Measurements from ENCODE around the gene ARHGAP26.

The ARHGAP26 gene

GRCh38 chr5:143217065-143217803, 447.1 kb downstream of the ARHGAP26 start:
- peak; percentile 84 for DNase-seq

DNA sequence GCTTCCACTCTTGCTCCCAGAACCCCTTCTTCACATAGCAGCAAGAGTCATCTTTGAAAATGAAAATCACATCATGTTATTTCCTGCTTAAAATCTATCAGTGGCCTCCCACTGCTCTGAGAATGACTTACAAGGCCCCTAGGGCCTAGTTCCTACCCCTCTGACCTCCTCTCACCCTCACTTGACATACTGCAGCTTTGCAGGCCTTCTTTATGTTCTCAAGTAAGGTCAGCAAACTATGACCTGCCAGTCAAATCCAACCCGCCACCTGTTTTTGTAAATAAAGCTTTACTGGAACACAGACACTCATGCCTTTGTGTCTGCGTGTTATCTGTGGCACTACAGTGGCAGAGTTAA, 447.6 kb downstream of the ARHGAP26 start:
- no peak for DNase-seq

DNA sequence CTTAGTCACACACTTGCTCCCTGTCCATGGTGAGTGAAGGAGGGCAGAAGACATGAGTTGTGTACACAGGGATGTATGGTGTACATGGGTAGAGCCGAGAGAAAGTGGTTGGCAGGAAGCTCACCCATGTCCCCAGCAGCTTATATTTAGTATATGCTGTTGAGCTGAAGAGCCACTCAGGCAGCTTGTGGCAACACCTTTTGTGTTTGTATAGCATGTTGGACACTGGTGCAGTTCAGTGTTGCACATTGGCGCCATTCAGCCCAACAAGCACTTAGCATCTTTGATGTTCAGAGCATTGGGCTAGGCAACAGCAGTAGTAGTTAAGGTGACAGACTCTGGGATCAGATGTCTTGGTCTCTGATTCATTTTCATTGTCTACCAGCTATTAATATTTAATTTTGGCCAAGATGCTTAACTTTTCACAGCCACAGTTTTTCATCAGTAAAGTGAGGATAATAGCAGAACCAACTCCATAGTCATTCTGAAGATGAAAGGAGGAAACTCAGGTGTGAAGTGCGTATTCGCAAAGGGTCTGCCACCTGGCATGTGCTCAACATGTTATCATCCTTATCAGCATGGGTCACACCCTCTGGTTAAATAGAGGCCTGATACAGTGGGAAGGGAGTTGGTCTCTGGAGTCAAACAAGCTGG, 448.5 kb downstream of the ARHGAP26 start:
- DNase-seq = no peak

DNA sequence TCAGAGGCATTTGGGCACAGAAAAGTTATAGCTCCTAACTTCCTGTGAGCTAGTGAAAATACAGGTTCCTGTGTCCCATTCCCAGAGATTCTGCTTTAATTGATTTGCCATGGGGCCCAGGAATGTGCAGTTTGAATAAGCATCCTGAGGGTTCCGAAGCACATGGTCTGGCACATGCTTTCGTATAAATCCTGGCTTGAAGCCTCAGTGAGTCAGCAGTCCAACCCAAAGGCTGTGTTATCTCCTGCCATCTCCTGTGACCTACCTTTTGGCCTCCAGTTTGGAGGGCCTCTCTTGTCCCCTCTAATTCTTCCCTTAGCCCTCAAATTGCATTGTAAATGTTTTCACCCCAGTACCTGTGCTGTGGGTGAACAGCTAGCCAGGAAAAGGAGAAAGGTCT, 449.5 kb downstream of the ARHGAP26 start:
- DNase-seq = no peak

- DNase-seq = peak; percentile 49
These were observed 450.6 kb downstream of the ARHGAP26 start for GRCh38 chr5:143220748-143221251.

DNA sequence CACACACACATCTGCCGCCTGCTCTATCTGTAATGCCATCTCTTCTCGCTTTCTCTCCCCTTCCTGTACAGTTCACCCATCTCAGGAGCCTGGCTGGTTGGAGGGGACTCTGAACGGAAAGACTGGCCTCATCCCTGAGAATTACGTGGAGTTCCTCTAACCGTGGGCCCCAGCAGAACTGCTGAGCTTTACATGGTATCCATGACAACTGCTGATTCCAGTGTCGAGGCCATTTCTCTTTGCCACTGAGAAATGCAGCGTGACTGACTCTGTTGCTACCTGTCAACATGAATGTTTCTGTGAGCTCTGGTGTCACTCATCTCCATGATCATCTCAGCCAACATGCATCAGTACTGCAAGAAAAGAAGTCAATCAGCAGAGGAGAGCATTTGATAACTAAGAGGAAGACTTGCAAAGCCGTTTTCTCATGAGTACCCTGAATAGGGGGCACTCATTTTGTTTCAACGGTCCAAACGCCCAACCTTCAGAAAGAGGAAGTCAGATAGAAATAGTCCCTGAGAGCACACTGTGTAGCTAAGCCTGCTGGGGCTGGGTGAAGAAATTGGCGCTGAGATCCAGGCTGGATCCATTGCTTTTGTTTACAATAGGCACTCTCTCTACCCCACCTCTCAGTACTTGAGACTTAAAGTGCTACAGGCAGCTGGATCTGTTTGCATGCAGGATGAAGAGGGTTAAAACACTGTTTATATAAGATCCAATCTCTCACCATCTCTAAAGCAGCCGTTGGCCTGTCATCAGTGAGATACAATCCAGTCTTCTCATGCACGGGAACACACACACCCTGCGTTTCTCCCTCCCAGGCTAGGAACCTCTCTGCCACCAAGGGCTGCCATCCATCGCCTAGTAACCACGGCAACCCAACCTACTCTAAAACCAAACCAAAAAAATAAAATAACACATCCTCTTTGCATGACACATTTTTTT, 452.4 kb downstream of the ARHGAP26 start:
- DNase-seq = peak; percentile 45

DNA sequence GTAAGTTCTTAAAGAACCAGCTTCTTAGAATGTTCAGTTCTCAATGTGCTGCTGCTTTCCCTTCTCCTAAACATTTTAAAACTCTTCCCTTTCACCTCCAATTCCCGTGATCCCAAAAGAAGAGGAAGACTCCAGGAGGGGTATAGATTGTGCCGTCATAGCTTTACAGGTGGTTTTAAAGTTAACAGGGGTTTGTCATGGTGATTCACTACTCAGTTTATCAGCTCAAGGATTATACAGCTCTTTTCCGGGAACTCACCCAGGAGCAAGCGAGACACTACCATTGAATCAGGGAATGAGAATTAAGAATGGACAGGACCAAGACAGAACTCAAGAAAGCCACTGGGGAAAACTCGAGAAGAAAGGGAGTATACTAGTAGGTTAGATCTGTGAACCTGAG, 454.5 kb downstream of the ARHGAP26 start:
- no peak for DNase-seq

- no peak for DNase-seq
These were observed 455.3 kb downstream of the ARHGAP26 start for GRCh38 chr5:143225511-143225910.

DNA sequence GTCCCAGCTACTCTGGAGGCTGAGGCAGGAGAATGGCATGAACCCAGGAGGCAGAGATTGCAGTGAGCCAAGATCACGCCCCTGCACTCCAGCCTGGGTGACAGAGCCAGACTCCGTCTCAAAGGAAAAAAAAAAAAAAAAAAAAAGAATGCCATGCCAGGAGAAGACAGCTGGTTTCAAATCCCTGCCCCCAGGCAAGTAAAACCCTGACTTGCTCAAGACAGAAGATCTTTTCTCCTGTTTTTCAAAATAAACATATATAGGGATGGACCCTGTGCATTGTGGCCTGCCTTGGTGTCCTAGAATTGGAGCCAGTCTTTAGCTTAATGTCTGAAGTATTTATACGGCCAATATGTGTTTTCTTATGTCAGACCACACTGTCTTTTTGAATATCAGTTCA, 456.2 kb downstream of the ARHGAP26 start:
- DNase-seq = no peak

GRCh38 chr5:143226872-143227271, 456.7 kb downstream of the ARHGAP26 start:
- no peak for DNase-seq

DNA sequence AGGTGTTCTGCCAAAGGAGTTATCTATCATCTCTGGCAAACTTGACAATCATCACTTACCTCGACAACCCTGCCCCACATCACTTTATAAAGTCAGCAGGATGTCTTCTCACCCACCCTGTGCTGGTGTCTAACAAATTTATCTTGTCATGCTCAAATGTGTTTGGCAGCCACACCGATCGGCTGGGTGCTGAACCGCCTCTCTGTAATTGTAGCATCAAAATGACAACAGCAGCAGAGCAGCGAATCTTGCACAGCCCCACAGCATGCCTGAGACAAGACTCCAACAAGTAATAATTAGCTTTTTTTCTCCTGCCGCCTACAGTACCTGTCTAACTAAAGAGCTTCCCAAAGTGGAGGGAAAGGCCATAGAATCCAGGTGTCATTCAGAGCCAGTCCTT, 457.1 kb downstream of the ARHGAP26 start:
- no peak for DNase-seq

- DNase-seq = no peak
These were observed 458.6 kb downstream of the ARHGAP26 start for GRCh38 chr5:143228597-143229293.

DNA sequence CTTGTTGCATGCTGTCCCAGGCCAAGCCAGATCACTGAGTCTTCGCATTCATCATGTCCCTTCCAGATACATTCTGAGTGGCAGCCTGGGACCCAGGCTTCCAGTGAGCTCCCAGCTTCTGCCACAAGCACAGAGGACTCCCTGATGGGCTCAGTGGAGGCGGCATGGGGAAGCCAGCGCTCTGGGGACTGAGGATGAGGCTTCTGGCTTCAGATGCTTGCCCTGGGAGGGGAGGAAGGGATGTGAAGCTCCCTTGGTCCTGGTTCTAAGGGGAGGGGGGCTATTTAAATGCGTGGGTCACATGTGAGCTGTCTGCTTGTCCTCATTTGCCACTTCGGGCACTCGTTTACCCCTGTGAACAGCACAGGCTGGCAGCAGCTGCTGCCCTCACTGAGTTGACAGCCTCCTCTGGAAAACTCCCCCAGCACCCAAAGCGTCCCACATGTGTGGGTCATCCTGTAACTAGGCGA, 459.3 kb downstream of the ARHGAP26 start:
- no peak for DNase-seq

- DNase-seq = no peak
These were observed 459.9 kb downstream of the ARHGAP26 start for GRCh38 chr5:143229896-143230675.

- no peak for DNase-seq
These were observed 460.5 kb downstream of the ARHGAP26 start for GRCh38 chr5:143230676-143230996.

GRCh38 chr5:143231416-143231815, 461.2 kb downstream of the ARHGAP26 start:
- no peak for DNase-seq

DNA sequence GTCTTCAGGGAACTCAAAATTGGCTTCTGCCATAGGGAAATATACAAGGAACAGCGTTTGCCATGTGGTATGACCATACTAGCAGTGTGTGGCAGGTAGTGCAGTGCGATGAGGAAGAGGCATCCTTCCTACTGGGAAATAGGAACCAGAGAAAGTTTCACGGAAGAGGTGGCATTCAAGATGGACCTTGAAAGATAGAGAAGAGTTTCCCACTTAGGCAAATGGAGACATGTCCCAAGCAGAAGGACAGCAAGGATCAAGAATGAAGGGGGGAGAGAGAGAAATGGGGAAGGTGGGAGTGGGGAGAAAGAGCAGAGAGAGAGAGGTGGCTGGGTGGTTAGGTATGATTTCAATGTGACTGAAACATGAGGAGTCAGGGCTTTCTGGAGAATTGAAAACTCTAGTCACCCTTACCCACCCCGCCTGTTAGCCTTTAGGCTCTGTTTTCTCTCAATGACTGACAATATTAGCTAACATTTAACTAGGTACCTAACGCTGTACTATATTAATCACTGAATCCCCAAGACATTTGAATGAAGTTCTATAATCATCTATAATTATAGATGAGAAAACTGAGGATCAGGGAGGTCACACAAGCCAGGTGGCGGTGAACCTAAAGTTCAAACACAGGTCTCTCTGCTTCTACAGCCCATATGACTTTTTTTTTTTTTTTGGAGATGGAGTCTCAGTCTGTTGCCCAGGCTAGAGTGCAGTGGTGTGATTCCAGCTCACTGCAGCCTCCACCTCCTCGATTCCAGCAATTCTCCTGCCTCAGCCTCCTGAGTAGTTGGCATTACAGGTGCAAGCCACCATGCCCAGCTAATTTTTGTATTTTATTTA, 462.0 kb downstream of the ARHGAP26 start:
- no peak for DNase-seq

DNA sequence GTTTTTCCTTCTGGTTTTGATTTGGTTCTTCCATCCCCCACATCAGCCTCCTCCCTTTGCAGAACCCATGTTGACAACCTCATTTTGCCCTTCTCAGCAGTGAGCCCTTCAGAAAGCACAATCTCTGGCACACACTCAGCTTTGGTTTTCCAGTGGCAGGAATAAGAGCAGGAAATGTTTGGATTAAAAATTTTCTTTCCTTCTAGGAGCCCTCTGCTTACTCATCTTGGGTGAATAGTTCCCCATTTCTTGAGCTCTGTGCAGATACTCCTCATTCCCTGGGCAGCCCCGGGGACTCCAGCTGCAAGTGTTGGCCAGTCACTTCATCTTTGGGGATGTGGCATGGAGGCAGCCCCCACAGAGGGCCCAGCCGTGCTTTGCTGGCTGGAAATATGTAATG, 462.9 kb downstream of the ARHGAP26 start:
- peak; percentile 41 for DNase-seq

GRCh38 chr5:143234162-143234842, 464.1 kb downstream of the ARHGAP26 start:
- no peak for DNase-seq

DNA sequence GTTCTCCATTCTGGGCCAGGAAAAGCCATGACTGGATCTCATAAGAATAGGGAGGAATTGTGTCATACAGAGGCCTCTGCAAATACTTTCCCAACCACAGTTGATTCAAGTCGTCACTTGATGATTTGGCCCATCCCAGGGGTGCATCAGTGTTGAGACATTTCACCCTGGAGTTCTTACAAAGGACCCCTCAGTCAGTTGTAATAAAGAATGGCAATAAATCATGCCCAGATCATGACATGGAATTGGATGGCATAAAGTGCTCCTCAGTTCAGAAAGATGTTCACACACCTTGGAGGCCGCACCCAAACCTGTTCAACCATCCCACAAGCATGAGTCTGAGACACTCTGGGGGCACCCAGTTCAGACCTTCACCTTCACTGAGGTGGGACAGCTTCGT, 465.2 kb downstream of the ARHGAP26 start:
- no peak for DNase-seq
